ENCODE results near the gene BICD2. TPM values are rescaled to one million over a fixed set of nuclear protein-coding genes. Genes with fewer than 3 reads are reported as not detected.

Gene BICD2
- total and polyA plus RNA-seq, 8 donors, result 23.7 to 34.5 (median 28.4) TPM

- H3K27me3 ChIP-seq, result no peaks in the 10 kb centered on the region
- intact Hi-C loops (cut with DNase I), result loop anchor here in 1 of 2 donors (10.0 kb wide), 1 partner anchor 52 kb away; the partner anchor contains the start of gene BICD2
- no peaks in the 10 kb centered on the region for H3K9me3 ChIP-seq
- no peak overlapping the region for H3K4me3 ChIP-seq
- DNase-seq (no peak), ATAC-seq (no peak)
- peaks cover 0 to 89% of the 10 kb centered on the region in 2 donors for H3K36me3 ChIP-seq
- H3K4me1 ChIP-seq, result peaks cover 0 to 12% of the 10 kb centered on the region in 2 donors
- no peak for TF ChIP-seq CTCF (IDR thresholded peaks at IDR 0.05)
- H3K27ac ChIP-seq, result no peak overlapping the region
Measured at GRCh38 chr9:92712767-92713166, 51.9 kb downstream of the BICD2 start.

- DNase-seq, result no peak
- no peak for ATAC-seq
- H3K27ac ChIP-seq, result peak overlapping the region in 1 of 2 donors; percentile 40
- no peak overlapping the region for H3K4me3 ChIP-seq
- no peaks in the 10 kb centered on the region for H3K9me3 ChIP-seq
- peaks cover 0 to 80% of the 10 kb centered on the region in 2 donors for H3K36me3 ChIP-seq
- intact Hi-C loops (cut with DNase I), result loop anchor here in 1 of 2 donors (10.0 kb wide), 1 partner anchor 53 kb away; the partner anchor contains the start of gene BICD2
- peaks cover 0 to 12% of the 10 kb centered on the region in 2 donors for H3K4me1 ChIP-seq
- no peak for TF ChIP-seq CTCF (IDR thresholded peaks at IDR 0.05)
- H3K27me3 ChIP-seq, result no peaks in the 10 kb centered on the region
Measured at GRCh38 chr9:92711844-92712243, 52.8 kb downstream of the BICD2 start.

GRCh38 chr9:92711146-92711545 is 53.5 kb downstream of the BICD2 start:
- intact Hi-C loops (cut with DNase I), result loop anchor here in 1 of 2 donors (10.0 kb wide), 1 partner anchor 54 kb away; the partner anchor contains the start of gene BICD2
- no peak overlapping the region for H3K4me3 ChIP-seq
- no peaks in the 10 kb centered on the region for H3K9me3 ChIP-seq
- ATAC-seq (no peak), DNase-seq (no peak)
- H3K36me3 ChIP-seq, result peaks cover 0 to 73% of the 10 kb centered on the region in 2 donors
- H3K27ac ChIP-seq, result peak overlapping the region in 1 of 2 donors; percentile 40
- TF ChIP-seq CTCF (IDR thresholded peaks at IDR 0.05), result no peak
- peaks cover 0 to 12% of the 10 kb centered on the region in 2 donors for H3K4me1 ChIP-seq
- no peaks in the 10 kb centered on the region for H3K27me3 ChIP-seq

- H3K36me3 ChIP-seq, result peaks cover 0 to 65% of the 10 kb centered on the region in 2 donors
- H3K9me3 ChIP-seq, result no peaks in the 10 kb centered on the region
- H3K27ac ChIP-seq, result no peak overlapping the region
- intact Hi-C loops (cut with DNase I), result loop anchor here in 1 of 2 donors (10.0 kb wide), 1 partner anchor 54 kb away; the partner anchor contains the start of gene BICD2
- no peak overlapping the region for H3K4me3 ChIP-seq
- peaks cover 0 to 12% of the 10 kb centered on the region in 2 donors for H3K4me1 ChIP-seq
- no peak for DNase-seq
- no peak for TF ChIP-seq CTCF (IDR thresholded peaks at IDR 0.05)
- no peaks in the 10 kb centered on the region for H3K27me3 ChIP-seq
- no peak for ATAC-seq
Measured at GRCh38 chr9:92710368-92710767, 54.3 kb downstream of the BICD2 start.

GRCh38 chr9:92709954-92710353 is 54.7 kb downstream of the BICD2 start:
- intact Hi-C loops (cut with DNase I), result loop anchor here in 1 of 2 donors (10.0 kb wide), 1 partner anchor 55 kb away; the partner anchor contains the start of gene BICD2
- peaks cover 0 to 61% of the 10 kb centered on the region in 2 donors for H3K36me3 ChIP-seq
- ATAC-seq, result no peak

More at GRCh38 chr9:92709954-92710353, 54.7 kb downstream of the BICD2 start:
- no peaks in the 10 kb centered on the region for H3K9me3 ChIP-seq
- no peak for DNase-seq
- no peak overlapping the region for H3K4me3 ChIP-seq
- TF ChIP-seq CTCF (IDR thresholded peaks at IDR 0.05), result no peak
- peaks cover 0 to 12% of the 10 kb centered on the region in 2 donors for H3K4me1 ChIP-seq
- no peaks in the 10 kb centered on the region for H3K27me3 ChIP-seq
- no peak overlapping the region for H3K27ac ChIP-seq

Data from left lung (tissue), 10 donors.